Activated CD8-positive, alpha-beta T cell treated with anti-CD3 and anti-CD28 coated beads for 36 hours (primary cell): ENCODE data around the gene TFG. TPM values are rescaled to one million over a fixed set of nuclear protein-coding genes. Genes with fewer than 3 reads are reported as not detected.
A peak's percentile ranks its signal among the peaks of the same experiment; 100 is the strongest.

Experiments
- ATAC-seq: fragments of 200-7000 bp; cut with Tn5 transposase; one replicate; pipeline ENCODE4 v1.10.0; 2021; ENCODE audit warnings: mild to moderate bottlenecking, moderate library complexity
- CTCF ChIA-PET: fragments of 350-600 bp; sonication (Branson Sonifier 250); formaldehyde crosslinking; loops from one replicate; lab custom pipeline; 2021; ENCODE audit warnings: antibody characterized with exemption; lab: Charles Lee
- POLR2A ChIA-PET: fragments of 350-600 bp; sonication (Branson Sonifier 250); formaldehyde crosslinking; loops from one replicate; lab custom pipeline; 2021; ENCODE audit warnings: antibody characterized with exemption; lab: Charles Lee
- DNase-seq: peaks from one replicate; pipeline ENCODE4 v3.0.0-alpha.2; 2020
- H3K27ac Mint-ChIP-seq: one replicate; pipeline ENCODE4 v1.8.0; 2021; ENCODE audit warnings: mild to moderate bottlenecking, mixed read lengths
- H3K27me3 Mint-ChIP-seq: one replicate; pipeline ENCODE4 v1.8.0; 2021; ENCODE audit warnings: mixed read lengths
- H3K36me3 Mint-ChIP-seq: one replicate; pipeline ENCODE4 v1.8.0; 2021; ENCODE audit warnings: low read depth, mixed read lengths
- H3K4me1 Mint-ChIP-seq: one replicate; pipeline ENCODE4 v1.8.0; 2021; ENCODE audit warnings: low read depth, mixed read lengths
- H3K4me3 Mint-ChIP-seq: one replicate; pipeline ENCODE4 v1.8.0; 2021; ENCODE audit warnings: mild to moderate bottlenecking, moderate library complexity, mixed read lengths
- H3K9me3 Mint-ChIP-seq: one replicate; pipeline ENCODE4 v1.8.0; 2021; ENCODE audit warnings: mixed read lengths
- CTCF ChIP-seq: fragments of 200-600 bp; IDR thresholded peaks from one replicate; pipeline ENCODE4 v1.8.0; 2022; ENCODE audit warnings: antibody characterized with exemption, mild to moderate bottlenecking
- intact Hi-C: fragments of 100-400 bp; cut with micrococcal nuclease; formaldehyde crosslinking; loops from one replicate; pipeline ENCODE4 v1.10.0; 2022
- total RNA-seq, 2 experiments: library from RNA; stranded (reverse); gene quantifications; one replicate each; pipeline ENCODE4 v1.2.3, GENCODE V29; 2021

TFG gene
- total RNA-seq, 2 experiments from 2014 or later = 59.2 TPM

DNA sequence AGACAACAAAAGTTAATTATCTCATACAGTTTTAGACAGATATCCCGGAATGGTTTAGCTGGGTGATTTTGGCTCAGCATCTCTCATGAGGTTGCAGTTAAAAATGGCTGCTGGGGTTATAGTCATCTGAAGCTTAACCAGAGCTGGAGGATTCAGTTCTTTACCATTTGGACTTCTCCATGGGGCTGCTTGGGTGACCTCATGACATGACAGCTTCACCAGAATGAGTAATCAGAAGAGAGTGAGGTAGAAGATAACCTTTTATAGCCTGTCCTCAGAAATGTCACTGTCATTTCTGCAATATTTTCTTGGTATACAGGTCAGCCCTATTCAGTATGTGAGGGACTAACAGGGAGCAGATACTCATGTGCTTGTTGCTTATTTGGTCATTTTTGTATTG lies 30.9 kb downstream of the TFG start:
- peak; percentile 96 for ATAC-seq
- Mint-ChIP-seq H3K4me1 (peaks cover 6% of the 10 kb centered on the region), H3K9me3 (no peaks in the 10 kb centered on the region), H3K27ac (peak overlapping the region; percentile 57), H3K4me3 (no peak overlapping the region), H3K36me3 (peaks cover 48% of the 10 kb centered on the region), H3K27me3 (no peaks in the 10 kb centered on the region)
- peak; percentile 42 for DNase-seq
- TF ChIP-seq CTCF = no peak
- intact Hi-C loops = no loop called here
- CTCF ChIA-PET = interaction anchor here (1.2 to 1.4 kb wide), 3 partner anchors 19 to 22 kb away, joined by 3 to 4 read pairs (median 4); no protein-coding TSS in a partner anchor
- POLR2A ChIA-PET = interaction anchor here (1.0 kb wide), 1 partner anchor 31 kb away, joined by 3 read pairs; the partner anchor contains the start of gene TFG

DNA sequence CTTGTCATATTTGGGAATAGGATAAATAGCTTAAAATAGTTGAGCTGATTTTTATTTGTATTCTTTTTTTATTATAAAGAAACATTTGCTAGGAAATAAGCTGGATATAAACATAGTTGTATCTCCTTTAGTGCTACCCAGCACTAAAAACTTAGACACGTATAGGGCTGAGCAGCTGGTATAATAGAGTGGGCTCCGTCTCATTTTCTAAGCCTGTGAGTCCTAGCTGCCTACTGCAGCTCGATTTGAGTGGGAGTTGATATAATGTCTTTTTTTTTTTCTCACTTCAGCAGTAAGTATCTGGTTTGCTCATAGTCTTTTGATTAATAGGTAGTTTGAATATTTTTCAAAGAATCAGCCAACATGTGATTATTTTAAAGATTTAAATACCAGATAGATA lies 34.2 kb downstream of the TFG start:
- no peak overlapping the region for H3K27ac Mint-ChIP-seq
- CTCF ChIA-PET = interaction anchor here (1.3 kb wide), 1 partner anchor 11 kb away, joined by 5 read pairs; no protein-coding TSS in a partner anchor
- H3K4me1 Mint-ChIP-seq = peaks cover 6% of the 10 kb centered on the region
- DNase-seq (no peak), ATAC-seq (no peak)
- intact Hi-C loops = no loop called here
- H3K4me3 Mint-ChIP-seq = no peak overlapping the region
- no peaks in the 10 kb centered on the region for H3K9me3 Mint-ChIP-seq
- no peak for TF ChIP-seq CTCF
- peaks cover 34% of the 10 kb centered on the region for H3K36me3 Mint-ChIP-seq
- POLR2A ChIA-PET = interaction anchor here (0.8 kb wide), 1 partner anchor 9 kb away, joined by 3 read pairs; no protein-coding TSS in a partner anchor
- H3K27me3 Mint-ChIP-seq = no peaks in the 10 kb centered on the region

GRCh38 chr3:100744671-100745070 lies 35.4 kb downstream of the TFG start:
- H3K36me3 Mint-ChIP-seq = peaks cover 36% of the 10 kb centered on the region
- CTCF ChIA-PET = interaction anchor here (1.3 kb wide), 1 partner anchor 9 kb away, joined by 5 read pairs; no protein-coding TSS in a partner anchor

GRCh38 chr3:100745617-100746016 lies 36.3 kb downstream of the TFG start:
- Mint-ChIP-seq H3K4me1 (no peaks in the 10 kb centered on the region), H3K4me3 (no peak overlapping the region), H3K27me3 (no peaks in the 10 kb centered on the region), H3K36me3 (peaks cover 37% of the 10 kb centered on the region), H3K9me3 (no peaks in the 10 kb centered on the region), H3K27ac (no peak overlapping the region)
- POLR2A ChIA-PET = interaction anchor here (0.9 kb wide), 1 partner anchor 31 kb away, joined by 3 read pairs; no protein-coding TSS in a partner anchor
- no peak for DNase-seq
- no peak for TF ChIP-seq CTCF
- intact Hi-C loops = no loop called here
- CTCF ChIA-PET = interaction anchor here (1.4 kb wide), 1 partner anchor 51 kb away, joined by 4 read pairs; no protein-coding TSS in a partner anchor
- ATAC-seq = no peak

More at GRCh38 chr3:100744671-100745070, 35.4 kb downstream of the TFG start:
- DNase-seq = no peak
- Mint-ChIP-seq H3K27me3 (no peaks in the 10 kb centered on the region), H3K27ac (no peak overlapping the region), H3K4me1 (peaks cover 6% of the 10 kb centered on the region), H3K9me3 (no peaks in the 10 kb centered on the region), H3K4me3 (no peak overlapping the region)
- POLR2A ChIA-PET = no interaction called here
- intact Hi-C loops = no loop called here
- no peak for TF ChIP-seq CTCF
- ATAC-seq = no peak

- POLR2A ChIA-PET = interaction anchor here (0.9 kb wide), 1 partner anchor 32 kb away, joined by 3 read pairs; no protein-coding TSS in a partner anchor
- no peaks in the 10 kb centered on the region for H3K4me1 Mint-ChIP-seq
- CTCF ChIA-PET = interaction anchor here (1.4 kb wide), 1 partner anchor 50 kb away, joined by 4 read pairs; no protein-coding TSS in a partner anchor
These were observed 36.8 kb downstream of the TFG start for GRCh38 chr3:100746092-100746491.

More at GRCh38 chr3:100746092-100746491, 36.8 kb downstream of the TFG start:
- Mint-ChIP-seq H3K27ac (no peak overlapping the region), H3K27me3 (no peaks in the 10 kb centered on the region), H3K4me3 (no peak overlapping the region), H3K9me3 (no peaks in the 10 kb centered on the region), H3K36me3 (peaks cover 40% of the 10 kb centered on the region)
- DNase-seq = no peak
- no peak for ATAC-seq
- no peak for TF ChIP-seq CTCF
- intact Hi-C loops = no loop called here
